GM10266 (cell line): Measurements from ENCODE around the gene TBC1D8.

Source experiments
- DNase-seq: peaks from one replicate; pipeline ENCODE4 v3.0.0; 2012; ENCODE audit errors: extremely low spot score
- TF ChIP-seq, protein P1 (sequence below): IDR thresholded peaks from 2 replicates; pipeline ENCODE4 v1.5.1; 2012; ENCODE audit warnings: mild to moderate bottlenecking, low read depth; ENCODE audit not compliant: control insufficient read depth, insufficient read depth; ENCODE audit errors: missing control alignments

Gene TBC1D8

DNA sequence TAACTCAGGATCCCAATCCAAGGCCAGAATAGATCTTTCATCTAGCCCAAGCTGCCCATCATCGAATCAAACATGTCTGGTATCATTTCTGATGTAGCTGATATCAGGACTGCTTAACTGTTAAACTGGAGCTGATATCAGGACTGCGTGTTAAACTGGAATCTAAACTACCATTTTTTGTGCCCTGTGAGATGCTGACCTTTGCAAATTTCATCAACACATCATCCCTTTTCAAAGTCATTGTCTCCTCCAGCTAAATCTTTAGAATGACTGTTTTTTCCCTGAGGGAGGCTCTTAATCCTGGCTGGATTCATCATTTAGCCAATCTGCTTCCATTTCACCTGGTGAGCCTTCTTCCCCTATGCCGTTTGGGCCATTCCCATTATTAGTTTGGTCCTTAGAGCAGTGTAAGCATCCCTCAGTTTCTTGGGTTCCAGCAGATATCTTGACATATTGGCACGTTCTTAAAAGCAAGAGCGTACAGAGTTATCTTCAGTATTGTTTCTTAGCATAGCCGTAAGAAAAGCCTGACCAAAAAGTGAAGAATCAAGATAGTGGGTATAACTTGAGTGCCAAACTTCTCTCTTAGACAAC is 136.8 kb downstream of the TBC1D8 start:
- no peak for DNase-seq
- TF ChIP-seq, protein P1, sequence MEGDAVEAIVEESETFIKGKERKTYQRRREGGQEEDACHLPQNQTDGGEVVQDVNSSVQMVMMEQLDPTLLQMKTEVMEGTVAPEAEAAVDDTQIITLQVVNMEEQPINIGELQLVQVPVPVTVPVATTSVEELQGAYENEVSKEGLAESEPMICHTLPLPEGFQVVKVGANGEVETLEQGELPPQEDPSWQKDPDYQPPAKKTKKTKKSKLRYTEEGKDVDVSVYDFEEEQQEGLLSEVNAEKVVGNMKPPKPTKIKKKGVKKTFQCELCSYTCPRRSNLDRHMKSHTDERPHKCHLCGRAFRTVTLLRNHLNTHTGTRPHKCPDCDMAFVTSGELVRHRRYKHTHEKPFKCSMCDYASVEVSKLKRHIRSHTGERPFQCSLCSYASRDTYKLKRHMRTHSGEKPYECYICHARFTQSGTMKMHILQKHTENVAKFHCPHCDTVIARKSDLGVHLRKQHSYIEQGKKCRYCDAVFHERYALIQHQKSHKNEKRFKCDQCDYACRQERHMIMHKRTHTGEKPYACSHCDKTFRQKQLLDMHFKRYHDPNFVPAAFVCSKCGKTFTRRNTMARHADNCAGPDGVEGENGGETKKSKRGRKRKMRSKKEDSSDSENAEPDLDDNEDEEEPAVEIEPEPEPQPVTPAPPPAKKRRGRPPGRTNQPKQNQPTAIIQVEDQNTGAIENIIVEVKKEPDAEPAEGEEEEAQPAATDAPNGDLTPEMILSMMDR: no peak

DNA sequence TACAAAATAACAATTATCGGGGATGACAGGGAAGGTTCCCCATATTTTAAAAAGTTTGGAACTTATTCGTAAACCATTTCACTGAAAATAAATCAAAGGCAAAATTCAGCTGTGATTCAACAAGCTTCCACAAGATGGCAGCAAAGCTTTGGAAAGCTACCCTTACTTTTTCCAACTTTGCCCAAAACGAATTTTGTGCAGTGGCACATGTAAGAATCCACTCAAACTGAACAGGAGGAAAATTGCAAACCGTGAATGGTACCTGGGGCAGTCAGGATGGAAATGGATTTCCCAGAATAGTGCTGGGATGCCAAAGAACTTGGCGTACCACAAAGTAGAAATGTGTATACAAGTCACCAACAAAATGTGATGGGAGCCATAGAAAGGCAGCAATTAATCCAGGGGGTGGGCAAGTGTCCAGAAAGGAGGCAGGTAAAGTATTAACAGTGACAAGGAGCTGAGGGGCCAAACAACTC is 138.4 kb downstream of the TBC1D8 start:
- TF ChIP-seq, protein P1: peak; percentile 73
- no peak for DNase-seq

DNA sequence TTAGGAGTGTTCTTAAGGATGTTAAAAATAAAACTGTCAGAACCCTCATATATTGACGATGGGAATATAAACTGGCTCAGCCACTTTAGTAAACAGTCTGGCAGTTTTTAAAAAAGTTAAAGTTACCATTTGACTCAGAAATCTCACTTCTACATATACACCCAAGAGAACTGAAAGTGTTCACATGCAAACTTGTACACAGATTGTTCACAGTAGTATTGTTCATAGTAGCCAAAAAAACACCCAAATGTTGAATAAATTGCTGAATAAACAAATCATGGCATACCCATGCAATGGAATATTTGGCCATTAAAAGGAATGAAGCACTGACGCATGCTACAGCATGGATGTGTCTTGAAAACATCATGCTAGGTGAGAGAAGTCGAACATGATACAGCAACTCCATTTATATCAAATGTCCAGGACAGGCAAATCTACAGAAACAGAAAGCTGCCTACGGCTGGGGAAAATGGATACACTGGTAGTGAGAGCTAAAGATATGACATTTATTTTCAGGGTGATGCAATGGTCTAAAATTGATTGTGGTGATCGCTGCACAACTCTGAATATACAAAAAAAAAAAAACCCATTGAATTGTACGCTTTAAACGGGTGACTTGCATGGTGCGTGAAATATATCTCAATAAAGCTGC is 139.0 kb downstream of the TBC1D8 start:
- TF ChIP-seq, protein P1: no peak
- DNase-seq: no peak

DNA sequence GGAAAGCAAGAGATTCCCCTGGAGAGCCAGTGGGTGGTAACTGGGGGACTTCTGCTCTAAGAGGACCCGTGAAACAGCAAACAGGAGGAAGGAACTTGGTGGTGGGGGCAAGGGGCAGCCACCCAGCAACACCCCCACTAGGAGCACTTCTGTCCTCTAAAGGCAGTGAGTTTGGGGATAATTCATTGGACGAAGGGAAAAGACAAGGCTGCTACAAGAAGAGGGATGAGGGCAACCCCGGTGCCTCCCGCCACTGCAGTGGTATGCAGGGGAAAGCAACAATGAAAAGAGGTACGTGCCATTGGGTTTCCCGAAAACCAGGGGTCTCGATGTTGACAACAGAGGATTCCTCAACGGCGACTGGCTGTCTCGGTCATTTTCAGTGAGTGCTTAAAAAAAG is 140.0 kb downstream of the TBC1D8 start:
- TF ChIP-seq, protein P1: no peak
- DNase-seq: no peak

DNA sequence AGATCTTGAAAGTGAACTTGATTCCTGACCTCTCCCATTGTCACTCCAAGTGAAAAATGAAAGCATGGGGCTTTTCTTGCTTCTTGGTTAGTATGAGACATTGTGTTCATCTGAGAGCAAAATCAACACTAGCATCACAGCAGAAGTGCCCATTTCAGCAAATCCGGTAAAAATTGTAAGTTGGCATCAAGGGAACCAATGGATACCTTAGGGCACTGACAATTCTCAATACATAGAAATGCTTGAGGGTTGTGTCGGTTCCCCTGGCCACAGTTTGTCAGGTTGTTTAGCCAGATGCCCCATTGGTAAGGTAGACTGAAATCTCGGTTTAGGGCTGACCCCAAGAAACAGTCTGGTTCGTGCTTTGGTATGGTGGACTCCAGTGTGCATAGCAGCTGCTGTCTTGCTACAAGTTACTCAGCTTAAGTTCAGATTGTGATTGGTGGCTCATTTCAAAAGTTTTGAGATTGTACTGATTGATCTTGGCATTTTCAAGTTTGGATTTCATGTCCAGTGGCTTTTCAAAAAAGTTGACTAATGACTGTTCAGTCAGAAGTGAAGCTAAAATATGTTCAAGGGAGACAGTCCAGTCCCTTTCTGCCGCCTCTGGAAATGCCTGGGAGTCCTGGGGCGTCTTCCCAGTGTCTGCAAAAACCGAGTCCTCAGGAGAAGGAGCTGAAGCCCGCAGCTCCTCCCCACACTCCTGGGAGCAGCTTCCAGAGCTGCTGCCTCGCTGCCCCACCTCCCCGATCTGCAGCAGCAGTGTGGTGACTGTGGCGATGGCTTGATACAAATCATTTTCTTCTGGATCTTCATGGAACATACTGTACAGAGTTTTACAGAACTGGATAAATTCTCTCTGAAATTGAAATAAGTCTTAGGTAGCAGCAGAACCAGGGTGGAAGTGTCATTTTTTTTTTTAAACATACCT is 143.5 kb downstream of the TBC1D8 start:
- TF ChIP-seq, protein P1: no peak
- no peak for DNase-seq

DNA sequence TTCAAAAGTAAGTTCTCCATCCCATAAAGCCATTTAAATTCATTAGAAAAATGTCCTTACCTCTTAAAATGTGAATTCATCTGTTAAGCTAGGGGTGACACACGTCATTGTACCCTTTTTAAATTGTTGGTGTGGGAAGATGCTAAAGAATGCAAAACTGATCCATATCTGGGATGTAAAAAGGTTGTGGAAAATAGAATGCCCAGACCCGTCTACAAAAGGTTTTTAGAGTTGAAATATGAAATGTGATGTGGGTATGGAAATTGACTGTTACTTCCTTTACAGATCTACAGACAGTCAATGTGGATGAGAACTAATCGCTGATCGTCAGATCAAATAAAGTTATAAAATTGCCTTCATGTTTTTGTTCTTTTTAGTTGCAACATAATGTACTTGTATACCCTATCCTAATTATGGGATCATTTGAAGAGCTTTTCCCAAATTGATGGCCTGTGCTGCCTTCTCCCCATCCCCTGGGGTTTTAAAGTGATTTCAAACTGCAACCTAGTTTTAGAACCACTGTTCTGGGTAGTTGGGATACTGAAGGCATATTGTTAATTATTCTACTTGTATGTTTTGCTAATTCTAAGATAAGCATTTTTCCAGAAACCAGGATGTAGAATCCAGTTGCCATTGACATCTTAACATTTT is 145.0 kb downstream of the TBC1D8 start:
- DNase-seq: no peak
- TF ChIP-seq, protein P1: no peak
